Measurements from ENCODE around the gene DLL1.

DNA sequence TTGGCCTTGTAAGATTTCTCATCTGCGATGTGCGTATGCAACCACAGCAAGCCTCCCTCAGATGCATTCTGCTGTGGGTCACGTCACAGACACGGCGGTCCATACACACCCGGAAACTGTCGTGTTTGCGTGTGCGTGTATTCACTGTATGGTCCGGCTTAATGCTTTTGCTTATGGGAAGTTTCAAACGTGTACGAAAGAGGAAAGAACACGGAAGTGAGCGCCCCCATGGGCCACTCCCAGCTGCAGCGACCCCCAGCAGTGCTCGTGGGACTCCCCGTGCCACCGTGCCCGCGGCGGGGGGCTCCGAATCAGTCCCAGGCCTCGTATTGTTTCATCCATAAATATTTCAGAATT, 10.2 kb downstream of the DLL1 start:
- TF ChIP-seq, protein P1, sequence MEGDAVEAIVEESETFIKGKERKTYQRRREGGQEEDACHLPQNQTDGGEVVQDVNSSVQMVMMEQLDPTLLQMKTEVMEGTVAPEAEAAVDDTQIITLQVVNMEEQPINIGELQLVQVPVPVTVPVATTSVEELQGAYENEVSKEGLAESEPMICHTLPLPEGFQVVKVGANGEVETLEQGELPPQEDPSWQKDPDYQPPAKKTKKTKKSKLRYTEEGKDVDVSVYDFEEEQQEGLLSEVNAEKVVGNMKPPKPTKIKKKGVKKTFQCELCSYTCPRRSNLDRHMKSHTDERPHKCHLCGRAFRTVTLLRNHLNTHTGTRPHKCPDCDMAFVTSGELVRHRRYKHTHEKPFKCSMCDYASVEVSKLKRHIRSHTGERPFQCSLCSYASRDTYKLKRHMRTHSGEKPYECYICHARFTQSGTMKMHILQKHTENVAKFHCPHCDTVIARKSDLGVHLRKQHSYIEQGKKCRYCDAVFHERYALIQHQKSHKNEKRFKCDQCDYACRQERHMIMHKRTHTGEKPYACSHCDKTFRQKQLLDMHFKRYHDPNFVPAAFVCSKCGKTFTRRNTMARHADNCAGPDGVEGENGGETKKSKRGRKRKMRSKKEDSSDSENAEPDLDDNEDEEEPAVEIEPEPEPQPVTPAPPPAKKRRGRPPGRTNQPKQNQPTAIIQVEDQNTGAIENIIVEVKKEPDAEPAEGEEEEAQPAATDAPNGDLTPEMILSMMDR (IDR thresholded peaks at IDR 0.05) = no peak
- no peak for TF ChIP-seq POLR2A (IDR thresholded peaks at IDR 0.05)

Measured in uterus (tissue), 2 donors.